DOHH2 (cell line): Measurements from ENCODE around the gene WNT10A.

Experiments
- H3F3A ChIP-seq: fragments of 200-600 bp; sonication (generic), shearing (Covaris generic); 2 replicates; pipeline ENCODE4 v1.6.0; 2016; ENCODE audit warnings: antibody characterized with exemption, mild to moderate bottlenecking; ENCODE audit not compliant: control insufficient read depth, insufficient read depth
- H3K27ac ChIP-seq: fragments of 200-600 bp; sonication (generic); 2 replicates; pipeline ENCODE4 v1.5.1; 2014; ENCODE audit warnings: low read depth, mild to moderate bottlenecking, low read length, moderate library complexity
- H3K27me3 ChIP-seq: fragments of 200-600 bp; sonication (generic); 2 replicates; pipeline ENCODE4 v1.6.1; 2014; ENCODE audit warnings: mild to moderate bottlenecking, low read length, mixed read lengths; ENCODE audit not compliant: control insufficient read depth
- H3K36me3 ChIP-seq: fragments of 200-600 bp; sonication (generic); 2 replicates; pipeline ENCODE4 v1.6.1; 2014; ENCODE audit warnings: mild to moderate bottlenecking, low read length, moderate library complexity, mixed read lengths; ENCODE audit not compliant: control insufficient read depth
- H3K4me1 ChIP-seq: fragments of 200-600 bp; sonication (generic); 2 replicates; pipeline ENCODE4 v1.6.1; 2014; ENCODE audit warnings: mild to moderate bottlenecking, low read length, mixed read lengths; ENCODE audit not compliant: control insufficient read depth
- H3K4me2 ChIP-seq: fragments of 200-600 bp; sonication (generic); 2 replicates; pipeline ENCODE4 v1.6.0; 2014; ENCODE audit warnings: mild to moderate bottlenecking, low read length, moderate library complexity
- H3K4me3 ChIP-seq: fragments of 200-600 bp; sonication (generic); 2 replicates; pipeline ENCODE4 v1.5.1; 2014; ENCODE audit warnings: mild to moderate bottlenecking, low read length, mixed read lengths
- H3K79me2 ChIP-seq: fragments of 200-600 bp; sonication (generic); 2 replicates; pipeline ENCODE4 v1.6.1; 2014; ENCODE audit warnings: mild to moderate bottlenecking, low read length, mixed read lengths; ENCODE audit not compliant: control insufficient read depth
- H3K9me2 ChIP-seq: fragments of 200-600 bp; sonication (generic); replicated peaks from 2 replicates; pipeline ENCODE4 v1.6.1; 2014; ENCODE audit warnings: mild to moderate bottlenecking, low read length, mixed read lengths; ENCODE audit not compliant: control insufficient read depth
- H3K9me3 ChIP-seq: fragments of 200-600 bp; sonication (generic); 2 replicates; pipeline ENCODE4 v1.6.1; 2014; ENCODE audit warnings: antibody characterized with exemption, low read length, mixed read lengths; ENCODE audit not compliant: control insufficient read depth, insufficient read depth
- H4K20me1 ChIP-seq: fragments of 200-600 bp; sonication (generic); 2 replicates; pipeline ENCODE4 v1.6.0; 2014; ENCODE audit warnings: low read depth, mild to moderate bottlenecking, antibody characterized with exemption, low read length, moderate library complexity; ENCODE audit not compliant: control insufficient read depth, insufficient read depth
- EZH2phosphoT487 ChIP-seq: fragments of 200-600 bp; sonication (generic); IDR thresholded peaks from 2 replicates; pipeline ENCODE4 v1.6.1; 2017; ENCODE audit warnings: borderline replicate concordance, mild to moderate bottlenecking, antibody characterized with exemption, low read length, moderate library complexity, mixed read lengths
- TF ChIP-seq, protein P1 (sequence below): fragments of 200-600 bp; sonication (generic); IDR thresholded peaks from one replicate; pipeline ENCODE4 v1.5.1; 2014; ENCODE audit warnings: antibody characterized with exemption, mild to moderate bottlenecking, low read depth, low read length; ENCODE audit not compliant: poor library complexity, severe bottlenecking

The WNT10A gene

DNA sequence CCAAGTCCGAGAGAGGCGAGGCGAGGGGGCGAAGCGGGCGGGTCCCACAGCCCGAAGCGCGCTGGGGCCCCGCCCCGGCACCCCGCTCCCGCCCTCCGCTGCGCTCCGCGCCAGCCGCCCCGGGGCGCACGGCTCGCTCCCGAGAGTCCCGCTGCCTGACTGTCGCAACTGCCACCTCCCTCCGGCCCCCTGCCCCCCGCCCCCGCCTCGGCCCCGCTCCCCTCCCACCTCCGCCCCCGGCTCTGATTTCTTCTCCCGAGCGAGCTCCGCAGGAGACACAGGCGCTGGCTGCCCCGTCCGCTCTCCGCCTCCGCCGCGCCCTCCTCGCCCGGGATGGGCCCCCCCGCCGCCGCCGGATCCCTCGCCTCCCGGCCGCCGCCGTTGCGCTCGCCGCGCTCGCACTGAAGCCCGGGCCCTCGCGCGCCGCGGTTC lies 21.1 kb upstream of the WNT10A start, which contains the start of gene WNT6:
TSS of gene WNT6 (plus strand) at position 250 of the 432 bp plus-strand sequence. CDS start 233 bp downstream, outside the sequence.
- Histone ChIP-seq H3K36me3 (no peaks in the 10 kb centered on the region), H3K4me3 (no peak within 1 kb of the TSS), H4K20me1 (no peaks in the 10 kb centered on the region), H3K27me3 (peaks cover 72% of the 10 kb centered on the region), H3K79me2 (no peaks in the 10 kb centered on the region), H3K27ac (no peak within 1 kb of the TSS), H3K9me2 (no peaks in the 10 kb centered on the region), H3F3A (no peaks in the 10 kb centered on the region), H3K9me3 (no peaks in the 10 kb centered on the region), H3K4me1 (peaks cover 5% of the 10 kb centered on the region; the same call in 1 of the 2 replicates), H3K4me2 (no peak within 1 kb of the TSS)
- no peak for TF ChIP-seq EZH2phosphoT487
- TF ChIP-seq, protein P1, sequence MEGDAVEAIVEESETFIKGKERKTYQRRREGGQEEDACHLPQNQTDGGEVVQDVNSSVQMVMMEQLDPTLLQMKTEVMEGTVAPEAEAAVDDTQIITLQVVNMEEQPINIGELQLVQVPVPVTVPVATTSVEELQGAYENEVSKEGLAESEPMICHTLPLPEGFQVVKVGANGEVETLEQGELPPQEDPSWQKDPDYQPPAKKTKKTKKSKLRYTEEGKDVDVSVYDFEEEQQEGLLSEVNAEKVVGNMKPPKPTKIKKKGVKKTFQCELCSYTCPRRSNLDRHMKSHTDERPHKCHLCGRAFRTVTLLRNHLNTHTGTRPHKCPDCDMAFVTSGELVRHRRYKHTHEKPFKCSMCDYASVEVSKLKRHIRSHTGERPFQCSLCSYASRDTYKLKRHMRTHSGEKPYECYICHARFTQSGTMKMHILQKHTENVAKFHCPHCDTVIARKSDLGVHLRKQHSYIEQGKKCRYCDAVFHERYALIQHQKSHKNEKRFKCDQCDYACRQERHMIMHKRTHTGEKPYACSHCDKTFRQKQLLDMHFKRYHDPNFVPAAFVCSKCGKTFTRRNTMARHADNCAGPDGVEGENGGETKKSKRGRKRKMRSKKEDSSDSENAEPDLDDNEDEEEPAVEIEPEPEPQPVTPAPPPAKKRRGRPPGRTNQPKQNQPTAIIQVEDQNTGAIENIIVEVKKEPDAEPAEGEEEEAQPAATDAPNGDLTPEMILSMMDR = no peak

DNA sequence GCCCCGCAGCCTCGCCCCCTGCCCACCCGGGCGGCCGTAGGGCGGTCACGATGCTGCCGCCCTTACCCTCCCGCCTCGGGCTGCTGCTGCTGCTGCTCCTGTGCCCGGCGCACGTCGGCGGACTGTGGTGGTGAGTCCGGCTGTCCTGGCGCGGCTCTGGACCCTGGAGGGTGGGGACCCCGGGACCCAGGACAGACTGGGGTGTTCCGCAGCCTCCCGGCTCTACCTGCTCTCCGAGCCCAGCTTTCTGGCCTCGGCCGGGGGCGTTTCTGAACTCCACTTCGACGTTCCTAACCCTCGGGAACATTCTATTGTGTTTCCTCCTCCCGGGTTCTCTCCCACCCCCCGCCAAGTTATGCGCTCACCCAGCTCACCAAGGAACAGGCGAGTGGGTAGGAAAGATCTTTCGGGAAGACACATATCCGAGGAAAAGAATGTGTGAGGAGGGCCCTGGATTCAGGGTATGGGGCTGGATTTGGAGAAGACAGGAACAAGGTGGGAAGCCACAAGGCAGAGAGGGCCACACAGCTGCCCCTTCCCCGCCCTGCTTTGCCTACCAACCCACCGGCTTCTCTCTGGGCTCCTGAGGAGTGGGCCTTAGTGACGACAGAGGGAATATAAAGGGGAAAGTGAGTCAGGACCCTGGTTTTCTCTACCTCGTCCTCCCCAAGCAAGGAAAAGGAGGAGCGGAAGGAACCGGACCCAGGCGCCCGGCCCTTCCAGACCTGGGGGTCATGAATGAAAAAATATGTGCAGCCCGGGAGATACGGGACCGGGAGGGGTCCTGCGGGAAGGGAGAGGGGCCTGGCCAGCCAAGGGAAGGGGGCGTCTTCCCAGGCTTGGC lies 20.4 kb upstream of the WNT10A start:
- Histone ChIP-seq H3F3A (no peaks in the 10 kb centered on the region), H3K4me2 (no peak overlapping the region)

DNA sequence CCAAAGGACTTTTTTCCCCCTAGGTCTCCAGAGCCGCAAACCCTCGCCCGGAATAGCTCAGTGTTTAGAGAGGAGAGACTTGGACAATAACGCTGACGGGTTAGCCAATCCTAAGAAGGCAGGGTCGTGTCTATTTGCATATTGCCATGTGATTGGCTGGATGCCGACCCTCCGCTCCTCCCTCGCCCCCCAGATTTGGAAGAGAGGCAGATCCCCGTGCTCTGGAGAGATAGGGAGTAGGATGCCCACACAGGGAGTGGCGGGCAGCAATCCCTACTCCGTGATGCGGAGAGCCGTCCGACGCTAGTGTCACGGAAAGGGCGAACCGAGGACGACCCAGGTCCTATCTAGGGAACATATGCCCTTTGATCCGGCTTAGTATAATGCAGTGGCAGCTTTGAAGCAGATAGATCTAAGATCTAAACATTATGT lies 19.7 kb upstream of the WNT10A start:
- Histone ChIP-seq H3K9me3 (no peaks in the 10 kb centered on the region), H3K9me2 (no peaks in the 10 kb centered on the region), H3K36me3 (no peaks in the 10 kb centered on the region), H3K79me2 (no peaks in the 10 kb centered on the region), H3F3A (no peaks in the 10 kb centered on the region), H3K4me1 (peaks cover 5% of the 10 kb centered on the region; the same call in 1 of the 2 replicates), H3K4me2 (no peak overlapping the region), H3K27ac (no peak overlapping the region), H3K4me3 (no peak overlapping the region), H3K27me3 (peaks cover 65% of the 10 kb centered on the region), H4K20me1 (no peaks in the 10 kb centered on the region)
- TF ChIP-seq, protein P1 = no peak
- no peak for TF ChIP-seq EZH2phosphoT487

More for the DNA sequence above, 20.4 kb upstream of the WNT10A start:
- Histone ChIP-seq H3K9me2 (no peaks in the 10 kb centered on the region), H4K20me1 (no peaks in the 10 kb centered on the region), H3K4me1 (peaks cover 5% of the 10 kb centered on the region; the same call in 1 of the 2 replicates), H3K27me3 (peaks cover 70% of the 10 kb centered on the region), H3K4me3 (no peak overlapping the region), H3K9me3 (no peaks in the 10 kb centered on the region), H3K79me2 (no peaks in the 10 kb centered on the region), H3K27ac (no peak overlapping the region), H3K36me3 (no peaks in the 10 kb centered on the region)
- TF ChIP-seq, protein P1 = no peak
- 0 out of 2 replicates have a peak, but pooled peaks have one; percentile 49 for TF ChIP-seq EZH2phosphoT487
